CD4-positive, alpha-beta T cell treated with Interleukin-17A for 1 hour (primary cell): ENCODE data around the gene PROK2.
A peak's percentile ranks its signal among the peaks of the same experiment; 100 is the strongest.

Experiments used
- DNase-seq: peaks from one replicate; pipeline ENCODE4 v3.0.0-alpha.2; 2020

PROK2 gene

DNA sequence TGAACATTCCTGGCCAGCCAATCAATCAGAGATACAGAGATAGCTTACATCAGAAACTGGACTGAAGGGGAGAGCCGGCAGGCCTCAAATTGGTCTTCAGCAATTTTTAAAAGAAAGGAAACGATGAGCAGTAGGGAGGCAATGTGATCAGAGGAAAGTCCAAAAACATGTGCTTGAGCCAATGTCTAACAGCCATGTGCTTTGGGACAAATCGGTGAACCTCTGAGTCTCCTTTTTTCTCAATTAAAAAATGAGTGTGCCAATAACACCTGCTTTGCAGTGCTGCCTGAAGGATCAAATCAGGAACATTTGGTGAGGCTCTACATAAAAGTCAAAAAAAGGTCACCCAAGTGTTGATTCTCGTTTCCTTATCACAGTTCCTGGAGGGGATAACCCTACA, 52.3 kb downstream of the PROK2 start:
- no peak for DNase-seq

DNA sequence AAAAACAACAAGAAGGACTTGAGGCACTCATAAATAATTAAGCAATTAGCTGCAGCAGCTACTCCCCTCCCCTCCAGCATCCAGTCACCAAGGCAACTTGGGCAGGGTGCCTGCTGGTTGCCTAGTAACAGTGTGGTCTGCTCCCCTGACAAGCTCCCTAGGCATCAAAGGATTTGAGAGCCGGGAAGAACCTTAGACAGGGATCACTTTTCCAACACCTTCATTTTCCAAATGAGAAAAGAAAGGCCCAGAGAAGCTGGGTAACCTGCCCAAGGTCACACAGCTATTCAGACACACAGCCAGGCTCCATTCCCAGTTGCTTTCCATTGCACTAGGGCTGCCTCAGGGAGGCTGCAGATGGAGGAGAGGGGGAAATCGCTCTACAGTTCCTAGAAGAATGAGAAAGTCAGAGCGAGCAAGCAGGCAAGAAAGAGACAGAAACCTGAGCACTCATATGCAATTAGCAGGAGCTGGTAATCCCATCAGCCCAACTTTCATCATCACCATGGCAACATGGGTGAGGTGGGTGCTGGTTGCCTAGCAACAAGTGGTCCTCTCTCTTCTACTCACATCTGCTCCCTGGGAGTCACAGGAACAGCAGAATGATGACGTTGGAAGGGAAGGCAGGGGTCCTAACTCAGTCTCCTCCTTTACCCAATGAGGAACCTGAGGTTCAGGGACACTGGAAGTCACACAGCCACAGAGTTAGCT, 56.2 kb downstream of the PROK2 start:
- peak; percentile 58 for DNase-seq

DNA sequence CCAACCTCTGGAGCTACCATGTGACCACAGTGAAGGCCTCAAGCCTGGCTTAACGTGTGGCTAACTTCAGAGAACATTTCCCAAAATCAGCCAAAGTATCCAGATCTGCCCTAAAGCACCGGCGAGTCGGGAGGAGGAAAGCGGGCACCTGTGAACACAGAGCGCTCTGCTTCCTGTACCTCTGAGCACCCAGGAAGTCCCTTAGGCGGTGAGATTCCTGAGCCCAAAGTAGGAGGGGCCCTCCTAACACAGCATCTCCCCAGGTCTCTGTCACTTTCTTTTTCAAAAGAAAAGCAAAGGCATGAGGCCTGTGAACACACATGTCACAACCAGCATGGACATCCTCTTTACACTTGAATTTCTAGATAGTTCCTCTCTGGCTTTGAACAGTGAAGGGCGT, 58.8 kb downstream of the PROK2 start:
- peak; percentile 79 for DNase-seq

DNA sequence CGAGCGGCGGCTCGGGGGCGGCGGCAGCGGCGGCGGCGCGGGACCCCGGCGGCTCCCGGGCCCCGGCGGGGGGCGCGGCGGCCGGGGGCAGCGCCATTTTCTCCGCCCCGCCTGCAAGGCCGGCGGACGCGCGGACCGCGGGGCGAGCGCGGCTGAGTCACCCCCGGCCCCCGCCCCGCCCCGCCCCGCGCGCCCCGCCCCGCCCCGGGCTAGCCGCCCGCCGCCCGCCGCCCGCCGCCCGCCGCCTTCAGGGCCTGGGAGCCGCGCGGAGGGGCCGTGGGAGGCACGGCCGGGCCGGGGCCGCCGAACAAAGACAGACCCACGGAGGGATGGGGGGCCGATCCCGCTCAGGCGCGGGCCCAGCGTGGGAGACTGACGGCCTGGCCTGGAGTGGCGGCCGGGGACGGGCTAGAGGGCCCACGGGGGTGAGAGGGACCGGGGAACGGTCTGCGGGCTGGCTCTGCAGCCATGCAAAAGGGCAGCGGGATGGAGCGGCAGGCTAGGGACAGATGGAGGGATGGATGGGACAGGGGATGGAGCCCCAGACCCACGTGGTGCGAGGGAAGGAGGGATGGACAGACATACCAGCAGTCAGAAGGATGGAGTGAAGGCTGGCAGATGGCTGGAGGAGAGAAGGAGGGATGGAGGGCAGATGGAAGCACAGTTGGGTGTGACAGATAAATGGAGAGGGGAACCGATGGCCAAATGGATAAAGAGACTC, 59.5 kb downstream of the PROK2 start, which contains the start of gene EIF4E3:
Gene EIF4E3, minus strand, starts transcription at position 132 of the 721 bp plus-strand sequence. Its CDS starts 35 bp downstream, at position 97.
- DNase-seq: peak; percentile 21

DNA sequence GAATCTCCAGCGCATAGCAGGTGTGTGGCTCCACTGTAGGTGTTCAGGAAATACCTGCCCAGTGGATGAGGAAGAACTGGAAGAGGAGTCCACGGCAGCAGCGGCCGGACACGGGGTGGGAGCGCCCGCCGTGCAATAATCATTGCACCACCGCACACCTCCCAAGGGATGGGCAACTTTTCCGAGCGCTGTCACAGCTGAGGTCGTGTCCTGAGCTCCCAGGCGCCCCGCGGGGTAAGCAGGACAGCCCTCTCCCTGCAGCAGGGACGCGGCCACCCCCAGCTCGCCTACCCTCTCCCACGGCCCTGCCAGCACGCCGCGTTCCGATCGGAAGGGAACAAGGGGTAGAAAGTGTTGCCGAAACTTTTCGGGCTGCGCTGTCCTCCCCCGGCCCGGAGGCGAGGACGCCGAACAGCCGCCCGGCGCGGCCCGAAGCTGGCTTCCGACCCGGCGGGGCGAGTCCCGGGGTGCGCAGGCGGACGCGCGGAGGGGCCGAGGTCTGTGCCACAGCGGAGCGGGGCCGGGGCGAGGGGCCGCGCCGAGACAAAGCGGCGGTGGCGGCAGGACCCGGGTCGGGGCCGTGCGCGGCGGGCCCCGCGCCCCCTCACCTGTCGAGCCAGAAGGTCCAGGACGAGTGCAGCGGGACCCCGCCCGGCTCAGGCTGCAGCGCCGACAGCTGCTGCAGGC, 60.2 kb downstream of the PROK2 start:
- DNase-seq: peak; percentile 20

DNA sequence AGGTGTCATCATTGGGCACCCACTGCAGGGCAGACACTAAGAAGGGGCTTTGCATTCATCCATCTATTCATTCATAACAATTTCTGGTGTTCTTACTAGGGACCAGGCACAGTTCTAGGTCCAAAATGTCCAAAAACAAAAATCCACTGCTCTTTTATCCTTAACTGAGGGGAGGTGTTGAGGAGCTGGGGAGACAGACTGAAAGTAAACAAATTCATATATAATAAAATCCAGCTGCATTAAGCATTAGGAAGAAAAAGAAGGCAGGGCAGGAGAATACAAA, 60.8 kb downstream of the PROK2 start:
- no peak for DNase-seq

DNA sequence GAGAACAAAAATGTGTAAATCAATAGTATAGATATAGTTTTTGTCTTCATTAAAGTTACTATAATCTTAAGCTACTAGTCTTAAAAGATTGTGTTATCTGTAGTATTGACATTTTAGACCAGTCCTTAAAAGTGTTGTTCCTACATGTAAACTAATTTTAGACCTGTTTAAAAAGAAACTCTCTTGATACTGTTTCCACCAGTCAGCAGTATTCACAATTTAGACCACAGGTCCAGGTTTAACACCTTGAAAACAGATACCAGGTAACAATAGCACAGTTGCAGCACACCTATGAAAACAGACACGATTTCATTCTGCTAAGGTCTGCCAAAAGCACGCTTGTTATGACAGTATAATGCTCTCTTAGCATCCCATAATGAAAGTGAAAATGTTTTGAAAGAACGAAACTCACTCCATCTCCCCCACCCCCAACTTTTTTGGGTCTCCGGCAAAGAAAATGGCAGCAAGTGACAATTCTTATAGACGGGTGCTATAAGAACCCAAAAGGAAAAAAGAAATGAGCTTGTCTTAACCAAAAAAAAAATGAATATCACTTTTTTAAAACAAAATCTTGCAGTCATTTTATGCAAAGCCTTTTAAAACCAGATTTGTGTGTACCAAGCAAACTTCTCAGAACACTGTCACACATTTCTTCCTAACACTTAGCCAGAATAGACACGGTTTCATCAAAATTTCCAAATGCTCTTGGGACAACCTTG, 61.3 kb downstream of the PROK2 start:
- peak; percentile 81 for DNase-seq

DNA sequence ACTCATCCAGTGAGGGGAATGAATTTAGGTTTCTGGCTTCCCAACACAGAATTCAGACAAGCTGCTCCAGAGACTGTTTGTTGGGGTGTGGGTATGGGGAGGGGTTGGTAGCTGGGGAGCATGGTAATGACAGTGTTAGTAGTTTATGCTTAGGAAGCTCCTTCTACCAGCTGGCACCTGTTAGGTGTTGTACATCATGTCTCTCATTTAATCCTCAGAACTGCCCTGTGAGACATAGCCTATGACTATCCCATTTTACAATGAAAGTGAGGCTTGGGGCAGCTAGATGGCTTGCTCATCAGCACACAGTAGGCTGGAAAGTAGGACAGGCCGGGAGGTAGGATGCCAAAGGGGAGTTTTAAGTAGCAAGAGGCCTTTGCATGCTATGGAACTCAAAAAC, 62.3 kb downstream of the PROK2 start:
- DNase-seq: no peak
